NCI-H2029 (cell line): ENCODE measurements around the gene IBA57.
"Not testable (repeated sequence)": the region's sequence is repeated elsewhere in the genome, so short reads cannot be mapped to it uniquely, and the experiment has no call there.

Source experiments
- DNase-seq: peaks from one replicate; lab custom pipeline; 2025; lab: John Stamatoyannopoulos, UW

The IBA57 gene

GRCh38 chr1:228172591-228173527 is 7.3 kb downstream of the IBA57 start:
- DNase-seq = no peak

GRCh38 chr1:228173528-228174481 is 8.2 kb downstream of the IBA57 start:
- DNase-seq = not testable (repeated sequence)

GRCh38 chr1:228174482-228175315 is 9.1 kb downstream of the IBA57 start:
- no peak for DNase-seq

GRCh38 chr1:228175316-228176023 is 9.9 kb downstream of the IBA57 start:
- DNase-seq = no peak

GRCh38 chr1:228176024-228176395 is 10.4 kb downstream of the IBA57 start:
- DNase-seq = no peak

- no peak for DNase-seq
Measured at GRCh38 chr1:228176461-228177182, 11.0 kb downstream of the IBA57 start.

- DNase-seq = no peak
Measured at GRCh38 chr1:228177183-228177475, 11.5 kb downstream of the IBA57 start.

- DNase-seq = no peak
Measured at GRCh38 chr1:228177721-228178710, 12.4 kb downstream of the IBA57 start.

- no peak for DNase-seq
Measured at GRCh38 chr1:228178737-228179684, 13.4 kb downstream of the IBA57 start.

- no peak for DNase-seq
Measured at GRCh38 chr1:228180271-228180958, 14.8 kb downstream of the IBA57 start.

- DNase-seq = no peak
Measured at GRCh38 chr1:228180959-228181644, 15.5 kb downstream of the IBA57 start.

- DNase-seq = no peak
Measured at GRCh38 chr1:228181645-228182034, 16.0 kb downstream of the IBA57 start.

- DNase-seq = no peak
Measured at GRCh38 chr1:228182296-228183030, 16.9 kb downstream of the IBA57 start.

- DNase-seq = no peak
Measured at GRCh38 chr1:228184152-228184551, 18.5 kb downstream of the IBA57 start.

GRCh38 chr1:228185641-228185965 is 20.0 kb downstream of the IBA57 start:
- no peak for DNase-seq

GRCh38 chr1:228188249-228188648 is 22.6 kb downstream of the IBA57 start:
- DNase-seq = not testable (repeated sequence)

GRCh38 chr1:228190182-228190581 is 24.6 kb downstream of the IBA57 start:
- no peak for DNase-seq
